Prostate gland (tissue), 2 donors: ENCODE measurements around the gene IBSP. TPM values are rescaled to one million over a fixed set of nuclear protein-coding genes. Genes with fewer than 3 reads are reported as not detected.

Experiments used
- DNase-seq: peaks from one replicate; pipeline ENCODE4 v3.0.0-alpha.2; 2019; ENCODE audit warnings: low spot score
- H3K27ac ChIP-seq, 2 donors: fragments of 200-600 bp; sonication (generic); 2 replicates each; pipeline ENCODE4 v1.5.1; 2017 to 2019
- H3K27me3 ChIP-seq: fragments of 200-600 bp; sonication (generic); replicated peaks from 2 replicates; pipeline ENCODE4 v1.5.1; 2019; ENCODE audit not compliant: insufficient read depth
- H3K36me3 ChIP-seq, 2 donors: fragments of 200-600 bp; sonication (generic); 1 replicate in 1 of 2; 2 replicates in 1 of 2; pipeline versions ENCODE4 v1.5.1 to v1.8.1; 2017 to 2019
- H3K4me1 ChIP-seq: fragments of 200-600 bp; sonication (generic); replicated peaks from 2 replicates; pipeline ENCODE4 v1.5.1; 2019
- H3K4me3 ChIP-seq, 2 donors: fragments of 200-600 bp; sonication (generic); 2 replicates each; pipeline ENCODE4 v1.5.1; 2017 to 2019
- H3K9me3 ChIP-seq: fragments of 200-600 bp; sonication (generic); 2 replicates; pipeline ENCODE4 v1.5.1; 2017
- POLR2A ChIP-seq: fragments of 450-650 bp; IDR thresholded peaks from one replicate; pipeline ENCODE4 v1.6.1; 2016; ENCODE audit warnings: antibody characterized with exemption, mild to moderate bottlenecking
- POLR2AphosphoS5 ChIP-seq: sonication (generic); formaldehyde crosslinking; IDR thresholded peaks from one replicate; pipeline ENCODE4 v1.6.1; 2017; ENCODE audit warnings: antibody characterized with exemption
- WGBS: methylation state at CpG from one replicate; pipeline ENCODE4 v1.1.5; 2018; 5-methylcytosine and 5-hydroxymethylcytosine counted together
- intact Hi-C: fragments of 100-400 bp; cut with DNase I; formaldehyde crosslinking; loops from one replicate; pipeline ENCODE4 v1.14.2; 2022
- total RNA-seq, 2 donors: library from RNA; depleted of rRNA; stranded (reverse); fragments of >200 nt; gene quantifications; one replicate each; pipeline ENCODE4 v1.1.0, GENCODE V29; 2016
- TF ChIP-seq, protein P1 (sequence below), 4 experiments: fragments of 200-600 bp in 2 of 4; fragments of 450-650 bp in 2 of 4; sonication (generic) in 2 of 4; IDR thresholded peaks; 1 replicate in 3 of 4; 2 replicates in 1 of 4; pipeline ENCODE4 v1.5.1; 2016 to 2019; ENCODE audit warnings: antibody characterized with exemption in 4 of 4, mild to moderate bottlenecking in 2 of 4, moderate library complexity in 2 of 4

The IBSP gene
- total RNA-seq, 2 donors from 2014 or later: not detected

DNA sequence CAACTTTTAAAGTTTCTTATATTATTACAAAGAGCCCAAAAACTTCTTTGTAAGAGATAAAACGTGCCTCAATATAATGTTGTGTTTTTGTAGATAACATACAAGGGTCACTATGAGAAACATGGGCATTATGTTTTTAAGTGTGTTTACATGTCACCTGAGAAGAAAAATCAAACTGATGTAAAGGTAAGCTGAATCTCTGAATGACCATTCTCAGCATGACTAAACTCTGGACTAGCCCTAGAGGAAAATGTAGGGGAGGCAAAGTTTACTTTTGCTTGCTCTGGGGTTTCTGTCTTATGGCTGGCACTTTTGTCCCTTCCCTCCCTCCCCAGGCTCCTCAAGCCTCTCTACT, 40.2 kb downstream of the IBSP start:
- Histone ChIP-seq H3K4me1 (no peaks in the 10 kb centered on the region), H3K36me3 (no peaks in the 10 kb centered on the region), H3K27ac (no peak overlapping the region), H3K9me3 (no peaks in the 10 kb centered on the region), H3K4me3 (no peak overlapping the region), H3K27me3 (no peaks in the 10 kb centered on the region)
- intact Hi-C loops: loop anchor here (2.0 to 10.0 kb wide), 3 partner anchors 295 to 463 kb away; no protein-coding TSS in a partner anchor
- 0% methylated on average over 1 of the region's 1 CpG for WGBS
- TF ChIP-seq, protein P1, sequence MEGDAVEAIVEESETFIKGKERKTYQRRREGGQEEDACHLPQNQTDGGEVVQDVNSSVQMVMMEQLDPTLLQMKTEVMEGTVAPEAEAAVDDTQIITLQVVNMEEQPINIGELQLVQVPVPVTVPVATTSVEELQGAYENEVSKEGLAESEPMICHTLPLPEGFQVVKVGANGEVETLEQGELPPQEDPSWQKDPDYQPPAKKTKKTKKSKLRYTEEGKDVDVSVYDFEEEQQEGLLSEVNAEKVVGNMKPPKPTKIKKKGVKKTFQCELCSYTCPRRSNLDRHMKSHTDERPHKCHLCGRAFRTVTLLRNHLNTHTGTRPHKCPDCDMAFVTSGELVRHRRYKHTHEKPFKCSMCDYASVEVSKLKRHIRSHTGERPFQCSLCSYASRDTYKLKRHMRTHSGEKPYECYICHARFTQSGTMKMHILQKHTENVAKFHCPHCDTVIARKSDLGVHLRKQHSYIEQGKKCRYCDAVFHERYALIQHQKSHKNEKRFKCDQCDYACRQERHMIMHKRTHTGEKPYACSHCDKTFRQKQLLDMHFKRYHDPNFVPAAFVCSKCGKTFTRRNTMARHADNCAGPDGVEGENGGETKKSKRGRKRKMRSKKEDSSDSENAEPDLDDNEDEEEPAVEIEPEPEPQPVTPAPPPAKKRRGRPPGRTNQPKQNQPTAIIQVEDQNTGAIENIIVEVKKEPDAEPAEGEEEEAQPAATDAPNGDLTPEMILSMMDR (IDR thresholded peaks at IDR 0.05): peak in 1 of 4 experiments; percentile 0
- TF ChIP-seq POLR2A: no peak
- no peak for DNase-seq

DNA sequence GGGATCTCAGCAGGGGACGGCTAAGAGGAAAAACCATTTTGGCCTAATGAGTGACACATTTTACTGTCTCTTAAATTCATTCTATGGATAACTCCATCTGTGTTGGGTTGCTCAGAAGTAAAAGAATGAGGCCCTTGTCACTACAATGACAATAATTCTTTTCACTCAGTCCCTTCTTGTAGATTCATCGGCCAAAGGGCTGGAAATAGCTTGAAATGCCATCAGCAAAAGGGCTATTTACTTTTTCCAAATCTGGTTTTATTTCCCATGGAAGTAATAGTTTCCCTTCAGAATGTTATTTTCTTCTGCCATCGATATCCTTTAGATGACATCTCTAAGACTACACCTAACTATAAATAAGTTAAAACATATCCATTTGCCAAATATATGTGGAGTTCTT, 40.8 kb downstream of the IBSP start:
- no peak for TF ChIP-seq POLR2AphosphoS5
- no peak for TF ChIP-seq POLR2A
- TF ChIP-seq, protein P1 (IDR thresholded peaks at IDR 0.05): no peak
- H3K27me3 ChIP-seq: no peaks in the 10 kb centered on the region
- no peaks in the 10 kb centered on the region for H3K9me3 ChIP-seq
- H3K27ac ChIP-seq: no peak overlapping the region
- no peak overlapping the region for H3K4me3 ChIP-seq
- H3K36me3 ChIP-seq: no peaks in the 10 kb centered on the region
- intact Hi-C loops: loop anchor here (5.0 kb wide), 1 partner anchor 158 kb away; no protein-coding TSS in a partner anchor
- WGBS: 81% methylated on average over 3 of the region's 3 CpGs
- H3K4me1 ChIP-seq: no peaks in the 10 kb centered on the region
- DNase-seq: no peak

DNA sequence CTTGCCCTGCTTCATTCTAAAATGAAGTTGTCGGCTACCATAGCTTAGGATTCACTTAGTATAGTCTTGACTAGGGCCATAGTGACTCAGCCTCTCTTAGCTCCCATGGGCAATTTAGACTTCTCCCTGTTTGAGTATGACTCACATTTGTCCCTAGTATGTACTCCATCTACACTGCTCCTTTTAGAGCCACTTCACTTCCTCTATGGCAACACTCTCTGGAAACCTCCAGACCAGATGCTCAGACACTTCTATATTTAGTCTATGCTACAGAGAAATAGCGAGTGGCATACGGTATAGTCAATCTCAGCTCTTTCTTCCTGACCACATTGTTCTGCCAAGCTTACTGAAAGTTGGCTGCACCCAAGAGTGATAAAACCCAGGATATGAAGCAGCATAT, 44.6 kb downstream of the IBSP start:
- 43% methylated on average over 3 of the region's 3 CpGs for WGBS

DNA sequence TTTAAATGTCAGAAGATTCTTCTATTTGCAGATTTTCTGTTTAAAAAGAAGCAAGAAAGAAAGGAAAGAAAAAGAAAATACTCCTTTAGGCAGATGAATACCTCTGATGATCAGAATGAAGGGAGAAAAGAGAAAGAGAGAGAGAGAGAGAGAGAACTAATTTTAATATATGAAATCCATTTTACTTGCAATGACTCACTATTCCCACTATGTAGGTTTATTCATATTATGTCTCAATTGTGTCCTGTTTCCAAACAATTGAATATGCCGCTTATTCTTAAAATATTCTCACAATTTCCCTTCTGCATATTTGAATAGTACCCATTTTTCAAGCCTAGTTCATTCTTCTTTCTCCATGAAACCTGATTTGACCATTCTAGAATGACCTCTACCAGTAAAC, 45.1 kb downstream of the IBSP start:
- intact Hi-C loops: loop anchor here (5.0 kb wide), 1 partner anchor 162 kb away; no protein-coding TSS in a partner anchor
- H3K4me3 ChIP-seq: no peak overlapping the region
- no peak overlapping the region for H3K27ac ChIP-seq
- H3K9me3 ChIP-seq: no peaks in the 10 kb centered on the region
- TF ChIP-seq POLR2A: no peak
- TF ChIP-seq, protein P1 (IDR thresholded peaks at IDR 0.05): no peak
- no peaks in the 10 kb centered on the region for H3K36me3 ChIP-seq
- H3K4me1 ChIP-seq: no peaks in the 10 kb centered on the region
- no peak for DNase-seq
- WGBS: 78% methylated on average over 1 of the region's 1 CpG
- no peaks in the 10 kb centered on the region for H3K27me3 ChIP-seq

More for the DNA sequence above, 44.6 kb downstream of the IBSP start:
- TF ChIP-seq POLR2A: no peak
- TF ChIP-seq, protein P1 (IDR thresholded peaks at IDR 0.05): no peak
- peak; percentile 27 for TF ChIP-seq POLR2AphosphoS5
- Histone ChIP-seq H3K36me3 (no peaks in the 10 kb centered on the region), H3K9me3 (no peaks in the 10 kb centered on the region), H3K4me1 (no peaks in the 10 kb centered on the region), H3K4me3 (no peak overlapping the region), H3K27ac (no peak overlapping the region), H3K27me3 (no peaks in the 10 kb centered on the region)
- intact Hi-C loops: loop anchor here (5.0 kb wide), 1 partner anchor 162 kb away; no protein-coding TSS in a partner anchor
- no peak for DNase-seq

DNA sequence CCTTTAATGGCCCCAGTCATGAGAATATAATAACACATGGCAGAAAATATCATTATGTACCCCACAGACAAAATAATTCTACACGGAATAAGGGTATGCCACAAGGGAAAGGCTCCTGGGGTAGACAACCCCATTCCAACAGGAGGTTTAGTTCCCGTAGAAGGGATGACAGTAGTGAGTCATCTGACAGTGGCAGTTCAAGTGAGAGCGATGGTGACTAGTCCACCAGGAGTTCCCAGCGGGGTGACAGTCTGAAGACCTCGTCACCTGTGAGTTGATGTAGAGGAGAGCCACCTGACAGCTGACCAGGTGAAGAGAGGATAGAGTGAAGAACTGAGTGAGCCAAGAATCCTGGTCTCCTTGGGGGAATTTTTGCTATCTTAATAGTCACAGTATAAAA, 46.9 kb downstream of the IBSP start:
- TF ChIP-seq POLR2A (no peak), POLR2AphosphoS5 (no peak)
- TF ChIP-seq, protein P1 (IDR thresholded peaks at IDR 0.05): no peak
- H3K36me3 ChIP-seq: no peaks in the 10 kb centered on the region
- intact Hi-C loops: no loop called here

More for the DNA sequence above, 46.9 kb downstream of the IBSP start:
- H3K27ac ChIP-seq: no peak overlapping the region
- H3K4me3 ChIP-seq: no peak overlapping the region
- H3K4me1 ChIP-seq: no peaks in the 10 kb centered on the region
- WGBS: 91% methylated on average over 5 of the region's 5 CpGs
- no peaks in the 10 kb centered on the region for H3K27me3 ChIP-seq
- DNase-seq: no peak
- no peaks in the 10 kb centered on the region for H3K9me3 ChIP-seq
